Keratinocyte (primary cell): ENCODE data around the gene ERBB4. TPM values are rescaled to one million over a fixed set of nuclear protein-coding genes. Genes with fewer than 3 reads are reported as not detected.

Source experiments
- DNase-seq: peaks from one replicate; pipeline ENCODE4 v3.0.0-alpha.2; 2011; ENCODE audit warnings: low read depth, missing footprints, low spot score
- FAIRE-seq: peaks from 2 replicates; lab custom pipeline; 2011; peaks lifted over from hg19 to GRCh38; lab: Jason Lieb, UNC
- H2AFZ ChIP-seq: 2 replicates; pipeline ENCODE4 v1.6.0; 2012; ENCODE audit warnings: low read length, control low read depth, inconsistent platforms; ENCODE audit not compliant: control insufficient read depth
- H3K27ac ChIP-seq: 2 replicates; pipeline ENCODE4 v1.5.1; 2011; ENCODE audit warnings: low read length; ENCODE audit not compliant: control insufficient read depth, insufficient read depth
- H3K27me3 ChIP-seq: 3 replicates; pipeline ENCODE4 v1.6.0; 2011; ENCODE audit warnings: low read length; ENCODE audit not compliant: control insufficient read depth, insufficient read depth; ENCODE audit errors: extremely low read depth
- H3K36me3 ChIP-seq, 2 experiments: 2 replicates in 1 of 2; 3 replicates in 1 of 2; pipeline ENCODE4 v1.5.1; 2011; ENCODE audit warnings: low read length in 2 of 2, mild to moderate bottlenecking in 1 of 2; ENCODE audit not compliant: control insufficient read depth in 2 of 2, insufficient read depth in 2 of 2; ENCODE audit errors: extremely low read depth in 1 of 2
- H3K4me1 ChIP-seq: 3 replicates; pipeline ENCODE4 v1.5.1; 2011; ENCODE audit warnings: low read length; ENCODE audit not compliant: control insufficient read depth, insufficient read depth; ENCODE audit errors: extremely low read depth
- H3K4me2 ChIP-seq: 3 replicates; pipeline ENCODE4 v1.6.0; 2011; ENCODE audit warnings: low read depth, low read length; ENCODE audit not compliant: control insufficient read depth, insufficient read depth; ENCODE audit errors: extremely low read depth
- H3K4me3 ChIP-seq, 3 experiments: fragments of 200-600 bp in 1 of 3; sonication (generic) in 1 of 3; 2 replicates in 2 of 3; 3 replicates in 1 of 3; pipeline ENCODE4 v1.5.1; 2011 to 2016; ENCODE audit warnings: low read length in 3 of 3, mild to moderate bottlenecking in 3 of 3, control low read depth in 2 of 3, inconsistent platforms in 1 of 3, low read depth in 1 of 3, mixed read lengths in 1 of 3, mixed run types in 1 of 3, moderate library complexity in 1 of 3; ENCODE audit not compliant: control insufficient read depth in 2 of 3, insufficient read depth in 2 of 3; ENCODE audit errors: extremely low read depth in 1 of 3
- H3K79me2 ChIP-seq: 2 replicates; pipeline ENCODE4 v1.6.0; 2012; ENCODE audit warnings: low read length; ENCODE audit not compliant: control insufficient read depth, insufficient read depth
- H3K9ac ChIP-seq: 3 replicates; pipeline ENCODE4 v1.6.0; 2011; ENCODE audit warnings: low read length; ENCODE audit not compliant: control insufficient read depth, insufficient read depth; ENCODE audit errors: extremely low read depth
- H3K9me1 ChIP-seq: 3 replicates; pipeline ENCODE4 v1.6.0; 2011; ENCODE audit warnings: low read length; ENCODE audit not compliant: control insufficient read depth, insufficient read depth; ENCODE audit errors: extremely low read depth
- H3K9me3 ChIP-seq: 2 replicates; pipeline ENCODE4 v1.5.1; 2012; ENCODE audit warnings: low read depth, low read length; ENCODE audit not compliant: control insufficient read depth
- H4K20me1 ChIP-seq: 3 replicates; pipeline ENCODE4 v1.6.0; 2011; ENCODE audit warnings: low read length; ENCODE audit not compliant: control insufficient read depth, insufficient read depth; ENCODE audit errors: extremely low read depth
- EZH2 ChIP-seq: IDR thresholded peaks from one replicate; pipeline ENCODE4 v1.6.1; 2012; ENCODE audit warnings: inconsistent platforms, mild to moderate bottlenecking, low read length, moderate library complexity
- dilution Hi-C: fragments of 300-500 bp; cut with MboI; formaldehyde crosslinking; loops from one replicate; pipeline ENCODE4 v1.7.0; 2020; ENCODE audit warnings: low sequenced_read_pairs; ENCODE audit not compliant: extremely low pct_ligation_motif_present
- polyA plus RNA-seq, 5 experiments: library from polyadenylated mRNA; depleted of rRNA in 3 of 5; stranded (reverse) in 3 of 5; stranded (forward) in 1 of 5; unstranded in 1 of 5; fragments of >200 nt; gene quantifications; 1 replicate in 1 of 5; 2 replicates in 3 of 5; 3 replicates in 1 of 5; pipeline versions ENCODE4 v1.2.1 to v1.2.3, GENCODE V29; 2011 to 2012; ENCODE audit warnings: missing spikeins in 2 of 5, low read depth in 1 of 5, low replicate concordance in 1 of 5
- TF ChIP-seq, protein P1 (sequence below), 3 experiments: IDR thresholded peaks in 1 of 3; conservative IDR thresholded peaks in 1 of 3; optimal IDR thresholded peaks in 1 of 3; 2 replicates in 2 of 3; 3 replicates in 1 of 3; pipeline versions ENCODE3 to v1.5.1; 2011; ENCODE audit warnings: low read length in 3 of 3, mild to moderate bottlenecking in 3 of 3, moderate library complexity in 2 of 3, control low read depth in 1 of 3, inconsistent platforms in 1 of 3; ENCODE audit not compliant: insufficient read depth in 2 of 3; ENCODE audit errors: extremely low read depth in 1 of 3

Gene ERBB4
- polyA plus RNA-seq, 1 donor (not counting 4 experiments of a cell fraction or from before 2014, with no cell fraction given): 0.01 TPM

DNA sequence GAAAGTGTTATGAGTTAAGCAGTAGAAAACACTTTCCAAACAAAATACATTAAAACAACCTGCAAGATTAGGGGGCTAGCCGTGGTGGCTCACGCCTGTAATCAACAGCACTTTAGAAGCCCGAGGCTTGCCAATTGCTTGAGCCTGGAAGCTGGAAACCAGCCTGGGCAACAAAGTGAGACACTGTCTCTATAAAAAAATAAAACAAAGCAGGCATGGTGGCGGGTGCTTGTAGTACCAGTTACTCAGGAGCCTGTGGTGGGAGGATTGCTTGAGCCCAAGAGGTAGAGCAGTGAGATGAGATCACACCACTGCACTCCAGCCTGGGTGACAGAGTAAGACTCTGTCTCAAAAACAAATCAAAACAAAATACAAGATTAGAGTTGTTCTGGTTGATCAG is 208.3 kb downstream of the ERBB4 start:
- Histone ChIP-seq H3K27ac (no peak overlapping the region), H3K9me3 (no peaks in the 10 kb centered on the region), H4K20me1 (no peaks in the 10 kb centered on the region), H2AFZ (no peak overlapping the region), H3K4me3 (no peak overlapping the region), H3K27me3 (no peaks in the 10 kb centered on the region), H3K4me2 (no peak overlapping the region), H3K9ac (no peak overlapping the region), H3K9me1 (no peaks in the 10 kb centered on the region), H3K4me1 (no peaks in the 10 kb centered on the region), H3K79me2 (no peaks in the 10 kb centered on the region), H3K36me3 (no peaks in the 10 kb centered on the region)
- no peak for DNase-seq
- no peak for FAIRE-seq
- dilution Hi-C loops: no loop called here
- TF ChIP-seq EZH2: no peak
- TF ChIP-seq, protein P1, sequence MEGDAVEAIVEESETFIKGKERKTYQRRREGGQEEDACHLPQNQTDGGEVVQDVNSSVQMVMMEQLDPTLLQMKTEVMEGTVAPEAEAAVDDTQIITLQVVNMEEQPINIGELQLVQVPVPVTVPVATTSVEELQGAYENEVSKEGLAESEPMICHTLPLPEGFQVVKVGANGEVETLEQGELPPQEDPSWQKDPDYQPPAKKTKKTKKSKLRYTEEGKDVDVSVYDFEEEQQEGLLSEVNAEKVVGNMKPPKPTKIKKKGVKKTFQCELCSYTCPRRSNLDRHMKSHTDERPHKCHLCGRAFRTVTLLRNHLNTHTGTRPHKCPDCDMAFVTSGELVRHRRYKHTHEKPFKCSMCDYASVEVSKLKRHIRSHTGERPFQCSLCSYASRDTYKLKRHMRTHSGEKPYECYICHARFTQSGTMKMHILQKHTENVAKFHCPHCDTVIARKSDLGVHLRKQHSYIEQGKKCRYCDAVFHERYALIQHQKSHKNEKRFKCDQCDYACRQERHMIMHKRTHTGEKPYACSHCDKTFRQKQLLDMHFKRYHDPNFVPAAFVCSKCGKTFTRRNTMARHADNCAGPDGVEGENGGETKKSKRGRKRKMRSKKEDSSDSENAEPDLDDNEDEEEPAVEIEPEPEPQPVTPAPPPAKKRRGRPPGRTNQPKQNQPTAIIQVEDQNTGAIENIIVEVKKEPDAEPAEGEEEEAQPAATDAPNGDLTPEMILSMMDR (optimal IDR thresholded peaks at IDR 0.05 in 1 of 3, IDR thresholded peaks at IDR 0.05 in 1 of 3, conservative IDR thresholded peaks at IDR 0.05 in 1 of 3; ENCODE audit: extremely low read depth in 1 of 3, insufficient read depth in 2 of 3, low read length in 3 of 3): no peak

- no peaks in the 10 kb centered on the region for H3K9me1 ChIP-seq
- no peak overlapping the region for H2AFZ ChIP-seq
- dilution Hi-C loops: no loop called here
- H3K9ac ChIP-seq: no peak overlapping the region
- H3K4me3 ChIP-seq: no peak overlapping the region
- FAIRE-seq (no peak), DNase-seq (no peak)
- no peaks in the 10 kb centered on the region for H3K36me3 ChIP-seq
- TF ChIP-seq, protein P1 (optimal IDR thresholded peaks at IDR 0.05 in 1 of 3, IDR thresholded peaks at IDR 0.05 in 1 of 3, conservative IDR thresholded peaks at IDR 0.05 in 1 of 3; ENCODE audit: extremely low read depth in 1 of 3, insufficient read depth in 2 of 3, low read length in 3 of 3): no peak
- H3K27ac ChIP-seq: no peak overlapping the region
- H3K9me3 ChIP-seq: no peaks in the 10 kb centered on the region
- H4K20me1 ChIP-seq: no peaks in the 10 kb centered on the region
- no peaks in the 10 kb centered on the region for H3K4me1 ChIP-seq
- H3K4me2 ChIP-seq: no peak overlapping the region
- no peaks in the 10 kb centered on the region for H3K27me3 ChIP-seq
- no peaks in the 10 kb centered on the region for H3K79me2 ChIP-seq
Measured at GRCh38 chr2:212328712-212329496, 209.7 kb downstream of the ERBB4 start.
